Neural cell (in vitro differentiated cells): ENCODE results near the gene PLXNA4. TPM values are rescaled to one million over a fixed set of nuclear protein-coding genes. Genes with fewer than 3 reads are reported as not detected.

Source experiments
- H2AFZ ChIP-seq: fragments of 200-600, 300-800 bp; sonication (generic), shearing (Covaris generic); 2 replicates; pipeline ENCODE4 v1.6.0; 2014; ENCODE audit warnings: low read depth, mild to moderate bottlenecking, antibody characterized with exemption, low read length, moderate library complexity
- H3F3A ChIP-seq: fragments of 200-600 bp; shearing (Covaris generic); 2 replicates; pipeline ENCODE4 v1.6.1; 2016; ENCODE audit warnings: mild to moderate bottlenecking, moderate library complexity, mixed read lengths, antibody characterized with exemption, low read length; ENCODE audit not compliant: insufficient read depth, poor library complexity, severe bottlenecking
- H3K27ac ChIP-seq: fragments of 200-600, 300-800 bp; sonication (generic), shearing (Covaris generic); 2 replicates; pipeline ENCODE4 v1.5.1; 2014; ENCODE audit warnings: mild to moderate bottlenecking, low read length, moderate library complexity
- H3K27me3 ChIP-seq: fragments of 300-800, 200-600 bp; sonication (generic), shearing (Covaris generic); 2 replicates; pipeline ENCODE4 v1.6.0; 2014; ENCODE audit warnings: mild to moderate bottlenecking, low read depth, low read length, moderate library complexity; ENCODE audit not compliant: insufficient read depth
- H3K36me3 ChIP-seq: fragments of 300-800, 200-600 bp; sonication (generic), shearing (Covaris generic); 2 replicates; pipeline ENCODE4 v1.5.1; 2014; ENCODE audit warnings: mild to moderate bottlenecking, antibody characterized with exemption, low read length, moderate library complexity; ENCODE audit not compliant: insufficient read depth
- H3K4me2 ChIP-seq: fragments of 300-800, 200-600 bp; sonication (generic), shearing (Covaris generic); 2 replicates; pipeline ENCODE4 v1.6.0; 2014; ENCODE audit warnings: mild to moderate bottlenecking, low read length
- H3K4me3 ChIP-seq: fragments of 300-800, 200-600 bp; sonication (generic), shearing (Covaris generic); 2 replicates; pipeline ENCODE4 v1.5.1; 2014; ENCODE audit warnings: mild to moderate bottlenecking, low read length, moderate library complexity
- H3K79me2 ChIP-seq: fragments of 200-600 bp; shearing (Covaris generic); replicated peaks from 2 replicates; pipeline ENCODE4 v1.6.0; 2014; ENCODE audit warnings: mild to moderate bottlenecking, low read length, moderate library complexity; ENCODE audit not compliant: insufficient read depth
- H3K9ac ChIP-seq: fragments of 300-800, 200-600 bp; sonication (generic), shearing (Covaris generic); 2 replicates; pipeline ENCODE4 v1.6.1; 2016; ENCODE audit warnings: mild to moderate bottlenecking, low read length, mixed read lengths
- H3K9me2 ChIP-seq: fragments of 200-600 bp; shearing (Covaris generic); 2 replicates; pipeline ENCODE4 v1.6.1; 2016; ENCODE audit warnings: mild to moderate bottlenecking, low read length, mixed read lengths; ENCODE audit not compliant: insufficient read depth
- H3K9me3 ChIP-seq: fragments of 200-600, 300-800 bp; sonication (generic), shearing (Covaris generic); 2 replicates; pipeline ENCODE4 v1.6.1; 2016; ENCODE audit warnings: mild to moderate bottlenecking, mixed run types, low read length, moderate library complexity, mixed read lengths
- H4K20me1 ChIP-seq: fragments of 200-600 bp; shearing (Covaris generic); 2 replicates; pipeline ENCODE4 v1.6.1; 2016; ENCODE audit warnings: mild to moderate bottlenecking, mixed run types; ENCODE audit not compliant: insufficient read depth
- EP300 ChIP-seq: fragments of 450-650 bp; conservative IDR thresholded peaks from 2 replicates; pipeline ENCODE4 v1.6.1; 2014; ENCODE audit warnings: antibody characterized with exemption, mild to moderate bottlenecking, moderate library complexity; ENCODE audit not compliant: poor library complexity, severe bottlenecking
- EZH2 ChIP-seq: fragments of 200-600, 300-800 bp; shearing (Covaris generic), sonication (generic); IDR thresholded peaks from 2 replicates; pipeline ENCODE4 v1.6.1; 2014; ENCODE audit warnings: antibody characterized with exemption, low read length, borderline replicate concordance, mild to moderate bottlenecking; ENCODE audit not compliant: insufficient read depth, poor library complexity, severe bottlenecking
- MXI1 ChIP-seq: fragments of 450-650 bp; conservative IDR thresholded peaks from 2 replicates; pipeline ENCODE4 v1.6.1; 2014; ENCODE audit warnings: antibody characterized with exemption, mild to moderate bottlenecking; ENCODE audit not compliant: poor library complexity, severe bottlenecking
- POLR2AphosphoS5 ChIP-seq: IDR thresholded peaks from 2 replicates; pipeline ENCODE4 v1.6.1; 2012
- RAD21 ChIP-seq: fragments of 450-650 bp; conservative IDR thresholded peaks from 2 replicates; pipeline ENCODE4 v1.6.1; 2014; ENCODE audit warnings: antibody characterized with exemption, mild to moderate bottlenecking, moderate library complexity
- SMC3 ChIP-seq: fragments of 450-650 bp; conservative IDR thresholded peaks from 2 replicates; pipeline ENCODE4 v1.6.1; 2014; ENCODE audit warnings: antibody characterized with exemption, mild to moderate bottlenecking, moderate library complexity; ENCODE audit not compliant: poor library complexity
- TAF1 ChIP-seq: IDR thresholded peaks from 2 replicates; pipeline ENCODE4 v1.6.1; 2012; ENCODE audit warnings: low read depth
- polyA plus RNA-seq: library from polyadenylated mRNA; depleted of rRNA; stranded (reverse); fragments of >200 nt; gene quantifications from 2 replicates; pipeline ENCODE4 v1.2.3, GENCODE V29; 2014
- TF ChIP-seq, protein P1 (sequence below): IDR thresholded peaks from 2 replicates; pipeline ENCODE4 v1.6.1; 2012; ENCODE audit warnings: borderline replicate concordance
- TF ChIP-seq, protein P2 (sequence below): fragments of 450-650 bp; IDR thresholded peaks from 2 replicates; pipeline ENCODE4 v1.5.1; 2014; ENCODE audit warnings: antibody characterized with exemption, mild to moderate bottlenecking, moderate library complexity; ENCODE audit not compliant: poor library complexity, severe bottlenecking

Gene PLXNA4
- polyA plus RNA-seq, 1 donor from 2014 or later = 7.2 TPM

DNA sequence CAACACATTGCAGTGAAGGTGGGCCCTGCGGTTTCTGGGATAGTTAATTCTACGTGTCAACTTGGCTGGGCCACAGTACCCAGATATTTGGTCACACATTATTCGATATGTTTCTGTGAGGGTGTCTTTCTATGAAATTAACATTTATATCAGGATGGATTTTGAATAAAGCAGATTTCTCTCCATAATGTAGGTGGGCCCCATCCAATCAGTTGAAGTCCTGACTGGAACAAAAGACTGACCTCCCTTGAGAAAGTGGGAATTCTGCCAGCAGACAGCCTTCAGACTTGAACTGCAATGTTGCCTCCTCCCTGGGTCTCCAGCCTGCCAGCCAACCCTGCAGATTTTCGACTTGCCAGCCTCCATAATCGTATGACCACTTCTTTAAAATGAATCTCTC is 420.6 kb downstream of the PLXNA4 start:
- H3K9ac ChIP-seq = no peak overlapping the region
- no peaks in the 10 kb centered on the region for H3K9me3 ChIP-seq
- H2AFZ ChIP-seq = no peak overlapping the region
- TF ChIP-seq MXI1 = no peak
- TF ChIP-seq RAD21 = no peak
- TF ChIP-seq POLR2AphosphoS5 = no peak
- no peak for TF ChIP-seq EP300
- no peak for TF ChIP-seq SMC3
- TF ChIP-seq, protein P1, sequence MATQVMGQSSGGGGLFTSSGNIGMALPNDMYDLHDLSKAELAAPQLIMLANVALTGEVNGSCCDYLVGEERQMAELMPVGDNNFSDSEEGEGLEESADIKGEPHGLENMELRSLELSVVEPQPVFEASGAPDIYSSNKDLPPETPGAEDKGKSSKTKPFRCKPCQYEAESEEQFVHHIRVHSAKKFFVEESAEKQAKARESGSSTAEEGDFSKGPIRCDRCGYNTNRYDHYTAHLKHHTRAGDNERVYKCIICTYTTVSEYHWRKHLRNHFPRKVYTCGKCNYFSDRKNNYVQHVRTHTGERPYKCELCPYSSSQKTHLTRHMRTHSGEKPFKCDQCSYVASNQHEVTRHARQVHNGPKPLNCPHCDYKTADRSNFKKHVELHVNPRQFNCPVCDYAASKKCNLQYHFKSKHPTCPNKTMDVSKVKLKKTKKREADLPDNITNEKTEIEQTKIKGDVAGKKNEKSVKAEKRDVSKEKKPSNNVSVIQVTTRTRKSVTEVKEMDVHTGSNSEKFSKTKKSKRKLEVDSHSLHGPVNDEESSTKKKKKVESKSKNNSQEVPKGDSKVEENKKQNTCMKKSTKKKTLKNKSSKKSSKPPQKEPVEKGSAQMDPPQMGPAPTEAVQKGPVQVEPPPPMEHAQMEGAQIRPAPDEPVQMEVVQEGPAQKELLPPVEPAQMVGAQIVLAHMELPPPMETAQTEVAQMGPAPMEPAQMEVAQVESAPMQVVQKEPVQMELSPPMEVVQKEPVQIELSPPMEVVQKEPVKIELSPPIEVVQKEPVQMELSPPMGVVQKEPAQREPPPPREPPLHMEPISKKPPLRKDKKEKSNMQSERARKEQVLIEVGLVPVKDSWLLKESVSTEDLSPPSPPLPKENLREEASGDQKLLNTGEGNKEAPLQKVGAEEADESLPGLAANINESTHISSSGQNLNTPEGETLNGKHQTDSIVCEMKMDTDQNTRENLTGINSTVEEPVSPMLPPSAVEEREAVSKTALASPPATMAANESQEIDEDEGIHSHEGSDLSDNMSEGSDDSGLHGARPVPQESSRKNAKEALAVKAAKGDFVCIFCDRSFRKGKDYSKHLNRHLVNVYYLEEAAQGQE = no peak
- TF ChIP-seq TAF1 = no peak
- TF ChIP-seq EZH2 = no peak
- TF ChIP-seq, protein P2, sequence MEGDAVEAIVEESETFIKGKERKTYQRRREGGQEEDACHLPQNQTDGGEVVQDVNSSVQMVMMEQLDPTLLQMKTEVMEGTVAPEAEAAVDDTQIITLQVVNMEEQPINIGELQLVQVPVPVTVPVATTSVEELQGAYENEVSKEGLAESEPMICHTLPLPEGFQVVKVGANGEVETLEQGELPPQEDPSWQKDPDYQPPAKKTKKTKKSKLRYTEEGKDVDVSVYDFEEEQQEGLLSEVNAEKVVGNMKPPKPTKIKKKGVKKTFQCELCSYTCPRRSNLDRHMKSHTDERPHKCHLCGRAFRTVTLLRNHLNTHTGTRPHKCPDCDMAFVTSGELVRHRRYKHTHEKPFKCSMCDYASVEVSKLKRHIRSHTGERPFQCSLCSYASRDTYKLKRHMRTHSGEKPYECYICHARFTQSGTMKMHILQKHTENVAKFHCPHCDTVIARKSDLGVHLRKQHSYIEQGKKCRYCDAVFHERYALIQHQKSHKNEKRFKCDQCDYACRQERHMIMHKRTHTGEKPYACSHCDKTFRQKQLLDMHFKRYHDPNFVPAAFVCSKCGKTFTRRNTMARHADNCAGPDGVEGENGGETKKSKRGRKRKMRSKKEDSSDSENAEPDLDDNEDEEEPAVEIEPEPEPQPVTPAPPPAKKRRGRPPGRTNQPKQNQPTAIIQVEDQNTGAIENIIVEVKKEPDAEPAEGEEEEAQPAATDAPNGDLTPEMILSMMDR = no peak
- no peak overlapping the region for H3K27ac ChIP-seq
- no peaks in the 10 kb centered on the region for H3K79me2 ChIP-seq
- H3K36me3 ChIP-seq = no peaks in the 10 kb centered on the region
- no peak overlapping the region for H3K4me3 ChIP-seq
- H3F3A ChIP-seq = no peaks in the 10 kb centered on the region
- no peak overlapping the region for H3K4me2 ChIP-seq
- no peaks in the 10 kb centered on the region for H3K9me2 ChIP-seq
- no peaks in the 10 kb centered on the region for H3K27me3 ChIP-seq
- H4K20me1 ChIP-seq = no peaks in the 10 kb centered on the region

DNA sequence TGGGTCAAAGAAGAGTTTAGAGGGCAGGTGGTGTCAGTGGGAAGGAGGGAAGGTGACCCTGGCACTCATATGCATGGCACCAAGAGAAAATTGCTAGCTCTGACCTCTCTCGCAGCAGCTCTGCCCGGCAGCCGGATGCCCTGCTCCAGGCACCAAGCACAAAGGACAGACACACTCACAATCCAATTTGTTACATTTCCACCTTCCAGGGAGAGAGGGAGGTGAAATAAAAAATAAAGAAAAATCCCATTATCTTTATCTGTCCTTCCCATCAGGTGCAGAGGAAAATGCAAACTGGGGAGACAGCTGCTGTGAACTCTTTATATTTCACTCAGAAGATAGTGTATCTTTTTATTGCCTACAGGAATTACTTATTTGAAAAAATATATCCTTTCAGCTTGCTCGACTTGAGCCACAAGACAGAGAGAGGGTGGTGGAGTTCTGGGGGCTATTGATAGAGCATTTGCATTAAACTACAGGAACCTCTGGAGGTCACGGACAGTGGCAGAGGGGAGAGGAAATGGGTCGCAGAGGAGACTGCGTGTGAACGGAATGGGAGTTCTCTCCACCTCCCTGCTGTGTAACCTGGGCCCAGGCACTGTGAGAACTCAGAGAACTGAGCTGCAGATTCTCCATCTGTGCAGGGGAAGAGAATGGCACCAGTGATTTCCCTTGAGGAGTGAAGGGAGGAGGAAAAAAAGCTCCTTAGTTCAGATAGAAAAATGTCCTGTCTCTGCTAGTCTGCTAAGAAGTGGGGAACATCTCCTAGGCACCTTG is 421.4 kb downstream of the PLXNA4 start:
- no peaks in the 10 kb centered on the region for H3K9me2 ChIP-seq
- no peaks in the 10 kb centered on the region for H3K79me2 ChIP-seq
- no peak overlapping the region for H3K27ac ChIP-seq
- H3K9me3 ChIP-seq = no peaks in the 10 kb centered on the region
- TF ChIP-seq EZH2 (no peak), SMC3 (no peak), POLR2AphosphoS5 (no peak), TAF1 (no peak), EP300 (no peak), RAD21 (no peak), MXI1 (no peak)
- TF ChIP-seq, protein P1 = no peak
- TF ChIP-seq, protein P2 = no peak
- H3K9ac ChIP-seq = no peak overlapping the region
- no peaks in the 10 kb centered on the region for H3F3A ChIP-seq
- no peaks in the 10 kb centered on the region for H3K27me3 ChIP-seq
- no peaks in the 10 kb centered on the region for H3K36me3 ChIP-seq
- H4K20me1 ChIP-seq = no peaks in the 10 kb centered on the region
- no peak overlapping the region for H3K4me2 ChIP-seq
- no peak overlapping the region for H3K4me3 ChIP-seq
- H2AFZ ChIP-seq = no peak overlapping the region
